Inflammatory macrophage treated with lipopolysaccharide for 4 hours (primary cell): ENCODE results near the gene CUL4B.
"Not testable (repeated sequence)": the region's sequence is repeated elsewhere in the genome, so short reads cannot be mapped to it uniquely, and the experiment has no call there.

Experiments
- DNase-seq: peaks from one replicate; pipeline ENCODE4 v3.0.0-alpha.2; 2020

Gene CUL4B

GRCh38 chrX:120560842-120561633 is at the start of gene CUL4B:
TSS of gene CUL4B (minus strand) at chrX:120560962. CDS start at chrX:120560638, 324 bp downstream.
- peak; percentile 92 for DNase-seq

- DNase-seq: peak; percentile 61
Measured at GRCh38 chrX:120604361-120604782, 43.6 kb upstream of the CUL4B start.

- peak; percentile 89 for DNase-seq
Measured at GRCh38 chrX:120603707-120604360, 43.1 kb upstream of the CUL4B start, which contains the start of gene MCTS1. TSS of gene MCTS1 (plus strand) at chrX:120604101. CDS start at chrX:120604237, 136 bp downstream.

GRCh38 chrX:120585702-120586101 is 24.9 kb upstream of the CUL4B start:
- no peak for DNase-seq

GRCh38 chrX:120575379-120576114 is 14.8 kb upstream of the CUL4B start:
- no peak for DNase-seq

- not testable (repeated sequence) for DNase-seq
Measured at GRCh38 chrX:120573806-120574205, 13.0 kb upstream of the CUL4B start.

GRCh38 chrX:120570011-120570600 is 9.3 kb upstream of the CUL4B start:
- DNase-seq: no peak

GRCh38 chrX:120568609-120569008 is 7.8 kb upstream of the CUL4B start:
- no peak for DNase-seq

GRCh38 chrX:120568035-120568434 is 7.3 kb upstream of the CUL4B start:
- no peak for DNase-seq

GRCh38 chrX:120566817-120567216 is 6.1 kb upstream of the CUL4B start:
- DNase-seq: no peak

GRCh38 chrX:120564925-120565324 is 4.2 kb upstream of the CUL4B start:
- peak; percentile 32 for DNase-seq

GRCh38 chrX:120562569-120562926 is 1.8 kb upstream of the CUL4B start:
- peak; percentile 7 for DNase-seq

GRCh38 chrX:120561634-120562568 is 1.1 kb upstream of the CUL4B start:
- peak; percentile 20 for DNase-seq

GRCh38 chrX:120560405-120560841 is 339 bp downstream of the CUL4B start:
- peak; percentile 51 for DNase-seq

GRCh38 chrX:120559804-120560203 is 958 bp downstream of the CUL4B start:
- no peak for DNase-seq

- no peak for DNase-seq
Measured at GRCh38 chrX:120556251-120556650, 4.5 kb downstream of the CUL4B start.

GRCh38 chrX:120549483-120550452 is 11.0 kb downstream of the CUL4B start:
- no peak for DNase-seq

- peak; percentile 37 for DNase-seq
Measured at GRCh38 chrX:120536061-120536460, 24.7 kb downstream of the CUL4B start.

- DNase-seq: no peak
Measured at GRCh38 chrX:120534413-120535205, 26.2 kb downstream of the CUL4B start.

- no peak for DNase-seq
Measured at GRCh38 chrX:120522820-120523219, 37.9 kb downstream of the CUL4B start.
